Fibroblast of skin of scalp (primary cell): Measurements from ENCODE around the gene FAM131B. TPM values are rescaled to one million over a fixed set of nuclear protein-coding genes. Genes with fewer than 3 reads are reported as not detected.
A peak's percentile ranks its signal among the peaks of the same experiment; 100 is the strongest.
"Not testable (repeated sequence)": the region's sequence is repeated elsewhere in the genome, so short reads cannot be mapped to it uniquely, and the experiment has no call there.

Experiments used
- DNase-seq: peaks from one replicate; pipeline ENCODE4 v3.0.0-alpha.2; 2013
- polyA plus RNA-seq, 2 experiments: library from polyadenylated mRNA; unstranded; fragments of 120-200 nt; gene quantifications; one replicate each; pipeline ENCODE4 v1.2.1, GENCODE V29; 2013; ENCODE audit not compliant: insufficient read length in 2 of 2

FAM131B gene
- polyA plus RNA-seq (2013, experiment 1 of 2; ENCODE audit: insufficient read length) = 4.0 TPM
- 3.1 TPM for polyA plus RNA-seq (2013, experiment 2 of 2; ENCODE audit: insufficient read length)

GRCh38 chr7:143362131-143363015 is at the start of gene FAM131B:
Gene FAM131B (minus strand): TSS chr7:143362713. CDS start chr7:143362603, 110 bp downstream.
- DNase-seq = no peak

GRCh38 chr7:143411976-143412708 is 49.6 kb upstream of the FAM131B start:
- no peak for DNase-seq

- DNase-seq = peak; percentile 49
These were observed 48.0 kb upstream of the FAM131B start for GRCh38 chr7:143410521-143411004.

GRCh38 chr7:143408686-143409561 is 46.4 kb upstream of the FAM131B start, which contains the start of gene EPHA1:
Gene EPHA1 (minus strand): TSS chr7:143408856. CDS start chr7:143408805, 51 bp downstream.
- DNase-seq = no peak

- no peak for DNase-seq
These were observed 45.8 kb upstream of the FAM131B start for GRCh38 chr7:143408252-143408685.

GRCh38 chr7:143407287-143408251 is 45.1 kb upstream of the FAM131B start:
- DNase-seq = no peak

GRCh38 chr7:143406002-143406357 is 43.5 kb upstream of the FAM131B start:
- DNase-seq = no peak

- no peak for DNase-seq
These were observed 42.9 kb upstream of the FAM131B start for GRCh38 chr7:143405173-143406001.

- DNase-seq = not testable (repeated sequence)
These were observed 39.7 kb upstream of the FAM131B start for GRCh38 chr7:143402233-143402632.

GRCh38 chr7:143401265-143401664 is 38.8 kb upstream of the FAM131B start:
- DNase-seq = no peak

- DNase-seq = no peak
These were observed 37.1 kb upstream of the FAM131B start for GRCh38 chr7:143399642-143400041.

- no peak for DNase-seq
These were observed 36.6 kb upstream of the FAM131B start for GRCh38 chr7:143399151-143399550.

- DNase-seq = no peak
These were observed 36.1 kb upstream of the FAM131B start for GRCh38 chr7:143398616-143399015.

- DNase-seq = no peak
These were observed 35.4 kb upstream of the FAM131B start for GRCh38 chr7:143397710-143398530.

GRCh38 chr7:143396625-143397556 is 34.4 kb upstream of the FAM131B start:
- DNase-seq = no peak

GRCh38 chr7:143396182-143396581 is 33.7 kb upstream of the FAM131B start:
- no peak for DNase-seq

GRCh38 chr7:143395187-143396149 is 33.0 kb upstream of the FAM131B start:
- peak; percentile 39 for DNase-seq
